PC-3 (cell line): ENCODE results near the gene PRKN.

Source experiments
- EZH2 ChIP-seq: fragments of 300-600 bp; sonication (generic); IDR thresholded peaks from one replicate; pipeline ENCODE4 v1.6.1; 2017; ENCODE audit warnings: antibody characterized with exemption, mild to moderate bottlenecking, low read length; ENCODE audit not compliant: unreplicated experiment
- EZH2phosphoT487 ChIP-seq: fragments of 300-600 bp; sonication (generic); IDR thresholded peaks from 2 replicates; pipeline ENCODE4 v1.6.1; 2018; ENCODE audit warnings: mild to moderate bottlenecking, antibody characterized with exemption, low read length, borderline replicate concordance
- TF ChIP-seq, protein P1 (sequence below): fragments of 300-600 bp; sonication (generic); conservative IDR thresholded peaks from 2 replicates; pipeline ENCODE4 v1.5.1; 2017; ENCODE audit warnings: antibody characterized with exemption, low read depth, mild to moderate bottlenecking, low read length

DNA sequence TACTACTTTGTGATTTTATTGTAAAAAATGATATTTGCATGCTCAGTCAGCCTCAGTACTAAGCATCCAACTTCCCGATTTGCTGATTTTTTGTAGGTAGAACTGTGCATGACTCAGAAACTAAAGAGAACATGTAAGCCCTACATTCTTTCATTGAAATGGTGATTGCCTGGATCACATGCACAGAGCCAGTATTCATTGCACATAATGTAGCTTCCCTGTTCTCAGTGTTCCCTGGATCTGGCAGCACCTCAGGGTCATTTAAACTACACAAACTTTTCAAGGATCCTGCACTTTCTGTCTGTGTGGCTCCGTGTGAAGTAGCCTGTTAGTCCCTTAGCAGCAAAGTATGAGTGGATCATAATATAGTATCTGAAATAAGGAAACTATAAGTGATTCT is 1030.8 kb downstream of the PRKN start:
- TF ChIP-seq, protein P1, sequence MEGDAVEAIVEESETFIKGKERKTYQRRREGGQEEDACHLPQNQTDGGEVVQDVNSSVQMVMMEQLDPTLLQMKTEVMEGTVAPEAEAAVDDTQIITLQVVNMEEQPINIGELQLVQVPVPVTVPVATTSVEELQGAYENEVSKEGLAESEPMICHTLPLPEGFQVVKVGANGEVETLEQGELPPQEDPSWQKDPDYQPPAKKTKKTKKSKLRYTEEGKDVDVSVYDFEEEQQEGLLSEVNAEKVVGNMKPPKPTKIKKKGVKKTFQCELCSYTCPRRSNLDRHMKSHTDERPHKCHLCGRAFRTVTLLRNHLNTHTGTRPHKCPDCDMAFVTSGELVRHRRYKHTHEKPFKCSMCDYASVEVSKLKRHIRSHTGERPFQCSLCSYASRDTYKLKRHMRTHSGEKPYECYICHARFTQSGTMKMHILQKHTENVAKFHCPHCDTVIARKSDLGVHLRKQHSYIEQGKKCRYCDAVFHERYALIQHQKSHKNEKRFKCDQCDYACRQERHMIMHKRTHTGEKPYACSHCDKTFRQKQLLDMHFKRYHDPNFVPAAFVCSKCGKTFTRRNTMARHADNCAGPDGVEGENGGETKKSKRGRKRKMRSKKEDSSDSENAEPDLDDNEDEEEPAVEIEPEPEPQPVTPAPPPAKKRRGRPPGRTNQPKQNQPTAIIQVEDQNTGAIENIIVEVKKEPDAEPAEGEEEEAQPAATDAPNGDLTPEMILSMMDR = no peak
- TF ChIP-seq EZH2 (no peak), EZH2phosphoT487 (no peak)
